Measurements from ENCODE around the gene ANKRD55.
"Not testable (repeated sequence)": the region's sequence is repeated elsewhere in the genome, so short reads cannot be mapped to it uniquely, and the experiment has no call there.

- TF ChIP-seq POLR2AphosphoS5, CTCF, EP300 (IDR thresholded peaks at IDR 0.05): not testable (repeated sequence)
Observed at GRCh38 chr5:56249085-56249484, 16.0 kb upstream of the ANKRD55 start.
